ENCODE data around the gene WNK1. TPM values are rescaled to one million over a fixed set of nuclear protein-coding genes. Genes with fewer than 3 reads are reported as not detected.

The WNK1 gene
- polyA plus RNA-seq, 1 donor from 2014 or later = 25.9 TPM

GRCh38 chr12:886206-886605 is 133.8 kb downstream of the WNK1 start:
- TF ChIP-seq, protein P1, sequence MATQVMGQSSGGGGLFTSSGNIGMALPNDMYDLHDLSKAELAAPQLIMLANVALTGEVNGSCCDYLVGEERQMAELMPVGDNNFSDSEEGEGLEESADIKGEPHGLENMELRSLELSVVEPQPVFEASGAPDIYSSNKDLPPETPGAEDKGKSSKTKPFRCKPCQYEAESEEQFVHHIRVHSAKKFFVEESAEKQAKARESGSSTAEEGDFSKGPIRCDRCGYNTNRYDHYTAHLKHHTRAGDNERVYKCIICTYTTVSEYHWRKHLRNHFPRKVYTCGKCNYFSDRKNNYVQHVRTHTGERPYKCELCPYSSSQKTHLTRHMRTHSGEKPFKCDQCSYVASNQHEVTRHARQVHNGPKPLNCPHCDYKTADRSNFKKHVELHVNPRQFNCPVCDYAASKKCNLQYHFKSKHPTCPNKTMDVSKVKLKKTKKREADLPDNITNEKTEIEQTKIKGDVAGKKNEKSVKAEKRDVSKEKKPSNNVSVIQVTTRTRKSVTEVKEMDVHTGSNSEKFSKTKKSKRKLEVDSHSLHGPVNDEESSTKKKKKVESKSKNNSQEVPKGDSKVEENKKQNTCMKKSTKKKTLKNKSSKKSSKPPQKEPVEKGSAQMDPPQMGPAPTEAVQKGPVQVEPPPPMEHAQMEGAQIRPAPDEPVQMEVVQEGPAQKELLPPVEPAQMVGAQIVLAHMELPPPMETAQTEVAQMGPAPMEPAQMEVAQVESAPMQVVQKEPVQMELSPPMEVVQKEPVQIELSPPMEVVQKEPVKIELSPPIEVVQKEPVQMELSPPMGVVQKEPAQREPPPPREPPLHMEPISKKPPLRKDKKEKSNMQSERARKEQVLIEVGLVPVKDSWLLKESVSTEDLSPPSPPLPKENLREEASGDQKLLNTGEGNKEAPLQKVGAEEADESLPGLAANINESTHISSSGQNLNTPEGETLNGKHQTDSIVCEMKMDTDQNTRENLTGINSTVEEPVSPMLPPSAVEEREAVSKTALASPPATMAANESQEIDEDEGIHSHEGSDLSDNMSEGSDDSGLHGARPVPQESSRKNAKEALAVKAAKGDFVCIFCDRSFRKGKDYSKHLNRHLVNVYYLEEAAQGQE (IDR thresholded peaks at IDR 0.05; ENCODE audit: borderline replicate concordance) = no peak
- TF ChIP-seq TAF1 (IDR thresholded peaks at IDR 0.05; ENCODE audit: low read depth) = no peak
- TF ChIP-seq EP300 (conservative IDR thresholded peaks at IDR 0.05; ENCODE audit: poor library complexity, severe bottlenecking) = no peak
- TF ChIP-seq EZH2 (IDR thresholded peaks at IDR 0.05; ENCODE audit: borderline replicate concordance, insufficient read depth, low read length, poor library complexity, severe bottlenecking) = no peak
- TF ChIP-seq CTCF (IDR thresholded peaks at IDR 0.05; ENCODE audit: poor library complexity, severe bottlenecking) = no peak
- no peak for TF ChIP-seq POLR2AphosphoS5 (IDR thresholded peaks at IDR 0.05)
- TF ChIP-seq RAD21 (conservative IDR thresholded peaks at IDR 0.05) = no peak
- H4K20me1 ChIP-seq (ENCODE audit: insufficient read depth) = no peaks in the 10 kb centered on the region
- H3K9ac ChIP-seq (ENCODE audit: low read length) = no peak overlapping the region
- no peak overlapping the region for H3K27ac ChIP-seq (ENCODE audit: low read length)
- H3F3A ChIP-seq (ENCODE audit: insufficient read depth, low read length, poor library complexity, severe bottlenecking) = no peaks in the 10 kb centered on the region
- H3K79me2 ChIP-seq (replicated peaks; ENCODE audit: insufficient read depth, low read length) = no peaks in the 10 kb centered on the region
- H3K9me3 ChIP-seq (ENCODE audit: low read length) = no peaks in the 10 kb centered on the region
- no peaks in the 10 kb centered on the region for H3K27me3 ChIP-seq (ENCODE audit: insufficient read depth, low read depth, low read length)
- H2AFZ ChIP-seq (ENCODE audit: low read depth, low read length) = no peak overlapping the region
- H3K9me2 ChIP-seq (ENCODE audit: insufficient read depth, low read length) = no peaks in the 10 kb centered on the region
- H3K4me2 ChIP-seq (ENCODE audit: low read length) = no peak overlapping the region
- H3K36me3 ChIP-seq (ENCODE audit: insufficient read depth, low read length) = peaks cover 24% of the 10 kb centered on the region
- no peak overlapping the region for H3K4me3 ChIP-seq (ENCODE audit: low read length)

GRCh38 chr12:894226-894625 is 141.8 kb downstream of the WNK1 start:
- peaks cover 10% of the 10 kb centered on the region for H3K36me3 ChIP-seq (ENCODE audit: insufficient read depth, low read length)
- no peaks in the 10 kb centered on the region for H3K9me3 ChIP-seq (ENCODE audit: low read length)
- H2AFZ ChIP-seq (ENCODE audit: low read depth, low read length) = no peak overlapping the region
- no peaks in the 10 kb centered on the region for H3K9me2 ChIP-seq (ENCODE audit: insufficient read depth, low read length)
- no peaks in the 10 kb centered on the region for H4K20me1 ChIP-seq (ENCODE audit: insufficient read depth)
- no peak overlapping the region for H3K9ac ChIP-seq (ENCODE audit: low read length)
- H3K4me3 ChIP-seq (ENCODE audit: low read length) = no peak overlapping the region
- H3K27me3 ChIP-seq (ENCODE audit: insufficient read depth, low read depth, low read length) = no peaks in the 10 kb centered on the region
- no peak overlapping the region for H3K27ac ChIP-seq (ENCODE audit: low read length)
- no peaks in the 10 kb centered on the region for H3K79me2 ChIP-seq (replicated peaks; ENCODE audit: insufficient read depth, low read length)
- no peak overlapping the region for H3K4me2 ChIP-seq (ENCODE audit: low read length)
- H3F3A ChIP-seq (ENCODE audit: insufficient read depth, low read length, poor library complexity, severe bottlenecking) = no peaks in the 10 kb centered on the region
- TF ChIP-seq CTCF (IDR thresholded peaks at IDR 0.05; ENCODE audit: poor library complexity, severe bottlenecking) = no peak
- TF ChIP-seq SMC3 (conservative IDR thresholded peaks at IDR 0.05; ENCODE audit: poor library complexity) = no peak
- no peak for TF ChIP-seq TAF1 (IDR thresholded peaks at IDR 0.05; ENCODE audit: low read depth)
